Left renal pelvis (tissue), 4 donors: Measurements from ENCODE around the gene ELOVL5. TPM values are rescaled to one million over a fixed set of nuclear protein-coding genes. Genes with fewer than 3 reads are reported as not detected.
"Not testable (repeated sequence)": the region's sequence is repeated elsewhere in the genome, so short reads cannot be mapped to it uniquely, and the experiment has no call there.

Experiments
- DNase-seq, 4 donors: peaks; one replicate each; pipeline ENCODE4 v3.0.0-alpha.2; 2013; ENCODE audit warnings: low read depth in 4 of 4, low spot score in 3 of 4
- polyA plus RNA-seq, 4 donors: library from polyadenylated mRNA; unstranded; fragments of 120-200 nt; gene quantifications; one replicate each; pipeline ENCODE4 v1.2.1, GENCODE V29; 2013; ENCODE audit not compliant: insufficient read length in 4 of 4

The ELOVL5 gene
- polyA plus RNA-seq, 4 donors: 73.9 to 95.5 (median 84.3) TPM

GRCh38 chr6:53331678-53332077 lies 17.1 kb downstream of the ELOVL5 start:
- no peak for DNase-seq

- no peak for DNase-seq
Observed at GRCh38 chr6:53330137-53330536, 18.6 kb downstream of the ELOVL5 start.

- no peak for DNase-seq
Observed at GRCh38 chr6:53328375-53328774, 20.4 kb downstream of the ELOVL5 start.

- no peak for DNase-seq
Observed at GRCh38 chr6:53327017-53327395, 21.7 kb downstream of the ELOVL5 start.

GRCh38 chr6:53326372-53327016 lies 22.3 kb downstream of the ELOVL5 start:
- DNase-seq: no peak

GRCh38 chr6:53325785-53326184 lies 23.0 kb downstream of the ELOVL5 start:
- DNase-seq: no peak

- no peak for DNase-seq
Observed at GRCh38 chr6:53322188-53323029, 26.3 kb downstream of the ELOVL5 start.

GRCh38 chr6:53321701-53322100 lies 27.0 kb downstream of the ELOVL5 start:
- no peak for DNase-seq

- DNase-seq: no peak
Observed at GRCh38 chr6:53320964-53321363, 27.8 kb downstream of the ELOVL5 start.

- DNase-seq: no peak
Observed at GRCh38 chr6:53318429-53318828, 30.3 kb downstream of the ELOVL5 start.

GRCh38 chr6:53317861-53318260 lies 30.9 kb downstream of the ELOVL5 start:
- no peak for DNase-seq

GRCh38 chr6:53317299-53317698 lies 31.5 kb downstream of the ELOVL5 start:
- not testable (repeated sequence) for DNase-seq

GRCh38 chr6:53316142-53316541 lies 32.6 kb downstream of the ELOVL5 start:
- no peak for DNase-seq

- no peak for DNase-seq
Observed at GRCh38 chr6:53315086-53315724, 33.5 kb downstream of the ELOVL5 start.

- no peak for DNase-seq
Observed at GRCh38 chr6:53313784-53314400, 34.9 kb downstream of the ELOVL5 start.

- DNase-seq: no peak
Observed at GRCh38 chr6:53312355-53312754, 36.4 kb downstream of the ELOVL5 start.

GRCh38 chr6:53311586-53311935 lies 37.2 kb downstream of the ELOVL5 start:
- no peak for DNase-seq

GRCh38 chr6:53310771-53311585 lies 37.8 kb downstream of the ELOVL5 start:
- no peak for DNase-seq

- DNase-seq: no peak
Observed at GRCh38 chr6:53309901-53310300, 38.8 kb downstream of the ELOVL5 start.

- DNase-seq: no peak
Observed at GRCh38 chr6:53309059-53309900, 39.5 kb downstream of the ELOVL5 start.
